Adrenal gland (tissue), 5 donors: ENCODE results near the gene LINS1.

Experiments used
- CTCF ChIP-seq, 6 experiments: fragments of 450-650 bp in 4 of 6; fragments of 200-600 bp in 2 of 6; sonication (generic) in 1 of 6; IDR thresholded peaks; 1 replicate in 5 of 6; 2 replicates in 1 of 6; pipeline versions ENCODE4 v1.5.1 to v1.8.0; 2016 to 2021; ENCODE audit warnings: antibody characterized with exemption in 6 of 6, mild to moderate bottlenecking in 2 of 6, moderate library complexity in 1 of 6
- POLR2A ChIP-seq, 2 donors: fragments of 450-650 bp; IDR thresholded peaks; one replicate each; pipeline ENCODE4 v1.6.1; 2017; ENCODE audit warnings: antibody characterized with exemption in 2 of 2, mild to moderate bottlenecking in 2 of 2, moderate library complexity in 1 of 2
- donor health status: DM: no; HTN: no; CAD: no.

DNA sequence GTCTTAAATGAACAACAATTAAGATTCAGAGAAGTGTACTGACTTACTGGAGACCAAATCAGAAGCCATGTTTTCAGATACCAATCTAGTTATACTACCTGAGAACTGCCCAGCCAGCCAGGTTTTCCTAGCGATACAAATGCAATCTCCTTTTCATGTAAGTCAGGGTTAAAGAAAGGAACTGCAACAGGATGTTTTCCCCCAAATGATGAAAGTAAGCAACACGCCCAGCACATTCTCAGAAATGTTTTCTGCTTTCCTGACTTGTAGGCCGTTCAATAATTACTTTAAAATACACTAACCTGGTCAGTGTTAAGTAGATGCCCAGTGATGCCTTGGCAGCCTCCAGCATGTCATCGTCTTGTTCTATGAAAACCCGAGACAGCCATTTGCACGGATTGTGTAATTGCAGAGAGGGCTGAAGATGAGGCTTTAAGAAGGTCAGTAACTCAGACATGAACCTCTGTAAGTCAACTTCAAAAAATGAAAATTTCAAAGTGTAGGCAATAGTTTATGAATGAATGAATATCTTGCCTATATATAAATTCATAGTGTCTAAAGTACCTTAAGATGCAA is 30.3 kb downstream of the LINS1 start:
- no peak for TF ChIP-seq CTCF (IDR thresholded peaks at IDR 0.05)
- TF ChIP-seq POLR2A (IDR thresholded peaks at IDR 0.05): no peak
